GM12891 (cell line): ENCODE data around the gene GFPT1.

Experiments used
- POLR2A ChIP-seq: IDR thresholded peaks from 2 replicates; pipeline ENCODE4 v1.6.1; 2011; ENCODE audit warnings: low read depth, low read length, control low read depth
- POLR2AphosphoS5 ChIP-seq: IDR thresholded peaks from 2 replicates; pipeline ENCODE4 v1.6.1; 2011; ENCODE audit warnings: low read depth, low read length, control low read depth
- TAF1 ChIP-seq: IDR thresholded peaks from 2 replicates; pipeline ENCODE4 v1.6.1; 2011; ENCODE audit warnings: low read depth, low read length, control low read depth

DNA sequence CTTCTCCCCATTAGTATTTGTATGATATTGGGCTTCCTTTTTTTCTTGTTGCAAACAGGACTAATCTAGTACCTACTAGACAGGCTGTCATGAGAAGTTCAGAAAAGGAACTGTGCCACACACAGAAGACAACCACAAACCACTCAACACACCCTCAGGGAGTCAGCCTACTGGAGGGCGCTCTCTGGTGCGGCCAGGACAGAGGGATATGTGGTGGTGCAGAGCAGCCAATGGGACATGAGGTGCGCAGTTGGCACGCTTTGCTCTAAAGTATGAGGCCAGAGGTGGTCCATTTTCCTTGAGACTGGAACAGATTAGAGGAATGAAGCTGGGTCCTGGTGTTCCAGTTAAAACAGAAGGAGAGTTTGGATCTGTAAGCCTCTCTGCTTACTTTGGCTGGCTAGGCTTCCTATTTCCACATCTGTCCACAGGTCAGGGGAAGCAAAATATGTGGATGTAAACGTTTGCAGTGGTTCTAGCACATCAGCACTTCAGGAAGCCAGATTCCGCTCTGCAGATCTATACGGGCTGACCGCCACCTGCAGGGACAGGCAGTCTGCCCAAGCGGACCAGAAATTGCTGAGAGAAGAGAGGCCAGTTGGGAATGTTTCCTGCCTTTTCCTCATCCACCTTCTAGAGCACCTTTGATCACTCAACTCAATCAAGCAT lies 114.1 kb downstream of the GFPT1 start:
- TF ChIP-seq POLR2A (no peak), POLR2AphosphoS5 (no peak), TAF1 (no peak)
